GM12878 (cell line): ENCODE data around the gene RAD51B. TPM values are rescaled to one million over a fixed set of nuclear protein-coding genes. Genes with fewer than 3 reads are reported as not detected.

Experiments
- ATAC-seq: fragments of 200-7000 bp; cut with Tn5 transposase; 3 replicates; pipeline ENCODE4 v1.9.1; 2020; ENCODE audit warnings: mild to moderate bottlenecking, moderate library complexity
- BruUV-seq: library from RNA; stranded (reverse); fragments of 400-500 nt; replicated peaks from 2 replicates; lab custom pipeline; 2021; lab: Mats Ljungman, UMichigan
- CTCF ChIA-PET: fragments of 300-600 bp; sonication (Branson Sonifier 250); formaldehyde crosslinking; extraction: SDS; loops from one replicate; lab custom pipeline; 2021; ENCODE audit warnings: inconsistent platforms; lab: Yijun Ruan, JAX
- POLR2A ChIA-PET: fragments of 350-600 bp; formaldehyde crosslinking; extraction: SDS; loops from one replicate; lab custom pipeline; 2021; ENCODE audit warnings: inconsistent platforms; lab: Charles Lee
- RAD21 ChIA-PET: fragments of 300-600 bp; sonication (Branson Sonifier 250); formaldehyde crosslinking; loops from one replicate; lab custom pipeline; 2023; ENCODE audit warnings: antibody characterized with exemption; ENCODE audit not compliant: unreplicated experiment; lab: Charles Lee
- SMC1A ChIA-PET: fragments of 300-600 bp; sonication (Branson Sonifier 250); formaldehyde crosslinking; loops from one replicate; lab custom pipeline; 2023; ENCODE audit not compliant: unreplicated experiment, uncharacterized antibody; lab: Charles Lee
- DNase-seq: peaks from one replicate; pipeline ENCODE4 v3.0.0-alpha.2; 2011; ENCODE audit warnings: low read depth, low spot score
- FAIRE-seq: peaks from 3 replicates; lab custom pipeline; 2011; peaks lifted over from hg19 to GRCh38; lab: Jason Lieb, UNC
- H2AFZ ChIP-seq: 2 replicates; pipeline ENCODE4 v1.6.0; 2011; ENCODE audit warnings: low read depth, low read length, control low read depth; ENCODE audit not compliant: control insufficient read depth
- H3K27ac ChIP-seq: 2 replicates; pipeline ENCODE4 v1.5.1; 2011; ENCODE audit warnings: control low read depth; ENCODE audit not compliant: control insufficient read depth, insufficient read depth
- H3K27me3 ChIP-seq, 2 experiments: replicated peaks in 1 of 2; 2 replicates each; pipeline versions ENCODE4 v1.6.0 to v1.6.1; 2011; ENCODE audit warnings: low read length in 1 of 2; ENCODE audit not compliant: control insufficient read depth in 2 of 2, insufficient read depth in 2 of 2
- H3K36me3 ChIP-seq, 2 experiments: 2 replicates each; pipeline ENCODE4 v1.5.1; 2011; ENCODE audit warnings: low read length in 1 of 2; ENCODE audit not compliant: control insufficient read depth in 2 of 2, insufficient read depth in 2 of 2
- H3K4me1 ChIP-seq: 2 replicates; pipeline ENCODE4 v1.6.1; 2011; ENCODE audit warnings: mild to moderate bottlenecking, low read length, moderate library complexity, mixed read lengths; ENCODE audit not compliant: control insufficient read depth, insufficient read depth
- H3K4me2 ChIP-seq: 2 replicates; pipeline ENCODE4 v1.6.0; 2011; ENCODE audit warnings: control low read depth; ENCODE audit not compliant: control insufficient read depth, insufficient read depth
- H3K4me3 ChIP-seq: fragments of 200-600 bp; sonication (generic); 2 replicates; pipeline ENCODE4 v1.5.1; 2016
- H3K79me2 ChIP-seq: 2 replicates; pipeline ENCODE4 v1.6.0; 2011; ENCODE audit warnings: low read length; ENCODE audit not compliant: control insufficient read depth, insufficient read depth
- H3K9ac ChIP-seq: 2 replicates; pipeline ENCODE4 v1.8.0; 2011; ENCODE audit warnings: low read length, control low read depth, mixed read lengths; ENCODE audit not compliant: control insufficient read depth, insufficient read depth
- H3K9me3 ChIP-seq: replicated peaks from 3 replicates; pipeline ENCODE4 v1.5.1; 2011; ENCODE audit warnings: mild to moderate bottlenecking, low read length; ENCODE audit not compliant: control insufficient read depth, insufficient read depth
- H4K20me1 ChIP-seq: 2 replicates; pipeline ENCODE4 v1.6.0; 2011; ENCODE audit not compliant: control insufficient read depth, insufficient read depth
- CHD2 ChIP-seq: IDR thresholded peaks from 2 replicates; pipeline ENCODE4 v1.6.1; 2011; ENCODE audit warnings: low read depth, low read length, improper control_type of control experiment, borderline replicate concordance
- ZBED1 ChIP-seq: IDR thresholded peaks from 2 replicates; pipeline ENCODE4 v1.6.1; 2016; ENCODE audit warnings: borderline replicate concordance
- ZBTB40 ChIP-seq: fragments of 450-650 bp; IDR thresholded peaks from 2 replicates; pipeline ENCODE4 v1.6.1; 2016; ENCODE audit warnings: mild to moderate bottlenecking, moderate library complexity, borderline replicate concordance
- WGBS: methylation state at CpG from one replicate; pipeline ENCODE4 v1.1.6; 2016; ENCODE audit warnings: low lambda C conversion rate; ENCODE audit not compliant: insufficient replicate concordance, insufficient coverage; ENCODE audit errors: missing lambda C conversion rate; 5-methylcytosine and 5-hydroxymethylcytosine counted together
- in situ Hi-C: fragments of 300-500 bp; cut with MboI; formaldehyde crosslinking; loops from 9 replicates; pipeline ENCODE4 v1.14.3; 2018; ENCODE audit warnings: mixed read lengths
- intact Hi-C: fragments of 100-400 bp; cut with micrococcal nuclease; formaldehyde crosslinking; loops from one replicate; pipeline ENCODE4 v1.14.2; 2022; ENCODE audit not compliant: unreplicated experiment
- polyA plus RNA-seq, 11 experiments: library from polyadenylated mRNA; depleted of rRNA in 4 of 11; unstranded in 6 of 11; stranded (reverse) in 5 of 11; fragments of >200 nt; fragmentation: Nextera tagmentation in 4 of 11; fragmentation: Illumina TruSeq in 1 of 11; extraction: Ambion mirVana in 4 of 11; extraction: Trizol in 1 of 11; gene quantifications; 1 replicate in 1 of 11; 2 replicates in 10 of 11; pipeline versions ENCODE4 v1.2.1 to v1.2.3, GENCODE V29; 2011 to 2016; ENCODE audit warnings: inconsistent platforms in 2 of 11, missing spikeins in 2 of 11, low read depth in 1 of 11
- total RNA-seq, 4 experiments: library from RNA; depleted of rRNA in 3 of 4; stranded (reverse); fragments of >200 nt in 3 of 4; fragmentation: Illumina TruSeq in 1 of 4; extraction: Trizol in 1 of 4; gene quantifications; 2 replicates each; pipeline versions ENCODE4 v1.2.1 to v1.2.3, GENCODE V29; 2013 to 2021

Gene RAD51B
- total and polyA plus RNA-seq, 10 of the 15 experiments (the other 5 are each of a cell fraction or from before 2014, with no cell fraction given): 9.8 to 26.8 (median 21.3) TPM

- Histone ChIP-seq H3K27ac (no peak overlapping the region), H4K20me1 (no peaks in the 10 kb centered on the region), H3K4me1 (no peaks in the 10 kb centered on the region), H3K9me3 (no peaks in the 10 kb centered on the region; the same call in 2 of the 3 replicates), H3K9ac (no peak overlapping the region), H3K36me3 (no peaks in the 10 kb centered on the region), H3K27me3 (no peaks in the 10 kb centered on the region), H3K4me3 (no peak overlapping the region), H2AFZ (no peak overlapping the region), H3K79me2 (no peaks in the 10 kb centered on the region), H3K4me2 (no peak overlapping the region)
- POLR2A ChIA-PET: no interaction called here
- 59% methylated on average over 9 of the region's 9 CpGs for WGBS
- SMC1A ChIA-PET: interaction anchor here (1.1 kb wide), 1 partner anchor 13 kb away, joined by 3 read pairs; no protein-coding TSS in a partner anchor
- in situ Hi-C loops: no loop called here
- RAD21 ChIA-PET: no interaction called here
- FAIRE-seq: no peak
- CTCF ChIA-PET: no interaction called here
- TF ChIP-seq ZBED1: no peak
- no peak for TF ChIP-seq CHD2
- no peak for TF ChIP-seq ZBTB40
- BruUV-seq: no TSS peak
- intact Hi-C loops: no loop called here
- no peak for DNase-seq
- no peak for ATAC-seq
These were observed 950.5 kb downstream of the RAD51B start for GRCh38 chr14:68770051-68770450.
